ENCODE results near the gene DCST1.
"Not testable (repeated sequence)": the region's sequence is repeated elsewhere in the genome, so short reads cannot be mapped to it uniquely, and the experiment has no call there.

The DCST1 gene, protein sequence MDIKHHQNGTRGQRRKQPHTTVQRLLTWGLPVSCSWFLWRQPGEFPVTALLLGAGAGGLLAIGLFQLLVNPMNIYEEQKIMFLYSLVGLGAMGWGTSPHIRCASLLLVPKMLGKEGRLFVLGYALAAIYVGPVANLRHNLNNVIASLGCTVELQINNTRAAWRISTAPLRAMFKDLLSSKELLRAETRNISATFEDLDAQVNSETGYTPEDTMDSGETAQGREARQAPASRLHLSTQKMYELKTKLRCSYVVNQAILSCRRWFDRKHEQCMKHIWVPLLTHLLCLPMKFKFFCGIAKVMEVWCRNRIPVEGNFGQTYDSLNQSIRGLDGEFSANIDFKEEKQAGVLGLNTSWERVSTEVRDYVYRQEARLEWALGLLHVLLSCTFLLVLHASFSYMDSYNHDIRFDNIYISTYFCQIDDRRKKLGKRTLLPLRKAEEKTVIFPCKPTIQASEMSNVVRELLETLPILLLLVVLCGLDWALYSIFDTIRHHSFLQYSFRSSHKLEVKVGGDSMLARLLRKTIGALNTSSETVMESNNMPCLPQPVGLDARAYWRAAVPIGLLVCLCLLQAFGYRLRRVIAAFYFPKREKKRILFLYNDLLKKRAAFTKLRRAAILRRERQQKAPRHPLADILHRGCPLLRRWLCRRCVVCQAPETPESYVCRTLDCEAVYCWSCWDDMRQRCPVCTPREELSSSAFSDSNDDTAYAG

GRCh38 chr1:155033524-155033923, at the start of gene DCST1, which contains the start of gene DCST2:
DCST1 (plus strand) TSS chr1:155033824; CDS start chr1:155034037, 213 bp downstream.
DCST2 (minus strand) TSS chr1:155033781; CDS start chr1:155033701, 80 bp downstream.
- TF ChIP-seq CTCF (IDR thresholded peaks at IDR 0.05; ENCODE audit: borderline replicate concordance, insufficient read depth, low read depth, low read length), result no peak
- H3K4me3 ChIP-seq (ENCODE audit: low read depth, low read length), result no peak within 1 kb of the TSS

- not testable (repeated sequence) for H3K4me3 ChIP-seq (ENCODE audit: low read depth, low read length)
Observed at GRCh38 chr1:154986736-154987135, 46.9 kb upstream of the DCST1 start.

- no peak for TF ChIP-seq CTCF (IDR thresholded peaks at IDR 0.05; ENCODE audit: borderline replicate concordance, insufficient read depth, low read depth, low read length)
- H3K4me3 ChIP-seq (ENCODE audit: low read depth, low read length), result no peak overlapping the region
Observed at GRCh38 chr1:154987326-154987725, 46.3 kb upstream of the DCST1 start.

DNA sequence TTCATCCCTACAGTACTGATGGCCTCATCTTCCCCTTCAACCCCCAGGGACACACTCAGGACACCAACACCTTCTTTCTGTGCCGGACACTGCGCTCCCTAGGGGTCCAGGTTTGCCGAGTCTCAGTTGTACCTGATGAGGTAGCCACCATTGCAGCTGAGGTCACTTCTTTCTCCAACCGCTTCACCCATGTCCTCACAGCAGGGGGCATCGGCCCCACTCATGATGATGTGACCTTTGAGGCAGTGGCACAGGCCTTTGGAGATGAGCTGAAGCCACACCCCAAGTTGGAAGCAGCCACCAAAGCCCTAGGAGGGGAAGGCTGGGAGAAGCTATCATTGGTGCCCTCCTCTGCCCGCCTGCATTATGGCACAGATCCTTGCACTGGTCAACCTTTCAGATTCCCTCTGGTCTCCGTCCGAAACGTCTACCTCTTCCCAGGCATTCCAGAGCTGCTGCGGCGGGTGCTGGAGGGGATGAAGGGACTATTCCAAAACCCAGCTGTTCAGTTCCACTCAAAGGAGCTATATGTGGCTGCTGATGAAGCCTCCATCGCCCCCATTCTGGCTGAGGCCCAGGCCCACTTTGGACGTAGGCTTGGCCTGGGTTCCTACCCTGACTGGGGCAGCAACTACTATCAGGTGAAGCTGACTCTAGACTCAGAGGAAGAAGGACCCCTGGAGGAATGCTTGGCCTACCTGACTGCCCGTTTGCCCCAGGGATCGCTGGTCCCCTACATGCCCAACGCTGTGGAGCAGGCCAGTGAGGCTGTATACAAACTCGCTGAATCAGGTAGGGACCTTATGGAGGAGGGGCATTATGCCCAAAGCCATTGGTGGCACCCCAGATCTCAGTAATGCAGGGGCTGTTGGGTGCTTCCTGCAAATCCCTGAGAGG, 45.3 kb upstream of the DCST1 start:
- no peak overlapping the region for H3K4me3 ChIP-seq (ENCODE audit: low read depth, low read length)
- TF ChIP-seq CTCF (IDR thresholded peaks at IDR 0.05; ENCODE audit: borderline replicate concordance, insufficient read depth, low read depth, low read length), result no peak

- no peak for TF ChIP-seq CTCF (IDR thresholded peaks at IDR 0.05; ENCODE audit: borderline replicate concordance, insufficient read depth, low read depth, low read length)
Observed at GRCh38 chr1:154989195-154989860, 44.3 kb upstream of the DCST1 start.

DNA sequence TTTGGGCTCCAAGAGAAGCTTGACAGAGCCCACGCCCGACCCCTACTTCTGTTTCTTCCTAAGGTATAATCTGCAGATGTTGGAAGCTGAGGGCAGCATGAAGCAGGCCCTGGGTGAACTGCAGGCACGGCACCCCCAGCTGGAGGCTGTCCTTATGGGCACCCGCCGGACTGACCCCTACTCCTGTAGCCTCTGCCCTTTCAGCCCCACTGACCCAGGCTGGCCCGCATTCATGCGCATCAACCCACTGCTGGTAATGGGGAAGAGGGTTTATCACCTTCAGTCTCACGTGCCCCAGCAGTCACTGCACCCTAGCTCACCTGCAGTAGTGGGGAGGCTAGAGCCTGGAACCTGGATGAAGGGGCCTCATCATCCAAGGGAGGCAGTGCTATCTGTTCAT, 43.3 kb upstream of the DCST1 start:
- no peak for TF ChIP-seq CTCF (IDR thresholded peaks at IDR 0.05; ENCODE audit: borderline replicate concordance, insufficient read depth, low read depth, low read length)
- no peak overlapping the region for H3K4me3 ChIP-seq (ENCODE audit: low read depth, low read length)

More at GRCh38 chr1:154989195-154989860, 44.3 kb upstream of the DCST1 start:
- H3K4me3 ChIP-seq (ENCODE audit: low read depth, low read length), result no peak overlapping the region
